SH-SY5Y (cell line): Measurements from ENCODE around the gene MEIS3.

ENCODE experiments used
- GATA2 ChIP-seq: IDR thresholded peaks from 2 replicates; pipeline ENCODE4 v1.6.1; 2011; ENCODE audit warnings: mild to moderate bottlenecking, low read depth, low read length
- GATA3 ChIP-seq: IDR thresholded peaks from 2 replicates; pipeline ENCODE4 v1.6.1; 2011; ENCODE audit warnings: low read depth, mild to moderate bottlenecking, low read length, moderate library complexity

DNA sequence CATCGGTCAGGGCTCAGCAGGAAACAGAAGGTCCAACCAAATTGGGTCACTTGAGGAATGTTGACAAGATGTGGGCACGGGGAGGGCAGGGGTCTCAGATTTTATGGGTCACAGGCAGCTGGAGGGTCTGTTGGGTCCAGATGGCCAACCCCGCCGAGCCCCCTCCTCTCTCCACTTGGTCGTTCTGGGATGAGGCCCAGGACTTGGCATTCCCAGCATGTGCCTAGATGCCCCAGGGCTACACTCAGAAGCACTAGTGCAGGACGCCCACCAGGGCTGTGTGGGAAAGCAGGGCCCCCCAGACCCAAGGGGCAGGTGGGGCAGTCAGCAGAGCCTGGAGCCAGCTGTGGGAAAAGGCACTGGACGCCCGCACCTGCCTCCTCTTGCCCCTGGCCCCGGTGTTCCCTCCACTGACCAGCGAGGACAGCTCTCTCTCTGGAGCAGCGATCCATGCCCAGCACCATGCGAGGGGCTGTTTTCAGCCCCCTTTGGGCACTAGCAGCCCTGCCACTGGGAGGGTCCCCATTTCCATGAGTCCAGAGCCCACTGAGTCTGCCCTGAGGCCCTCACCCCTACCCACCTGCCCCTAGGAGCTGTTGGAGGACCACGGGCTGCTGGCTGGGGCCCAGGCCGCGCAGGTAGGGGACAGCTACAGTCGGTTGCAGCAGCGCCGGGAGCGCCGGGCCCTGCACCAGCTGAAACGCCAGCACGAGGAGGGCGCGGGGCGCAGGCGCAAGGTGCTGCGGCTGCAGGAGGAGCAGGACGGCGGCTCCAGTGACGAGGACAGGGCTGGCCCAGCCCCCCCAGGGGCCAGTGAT is 44.2 kb downstream of the MEIS3 start:
- TF ChIP-seq GATA2: no peak
- no peak for TF ChIP-seq GATA3
